Smooth muscle cell (in vitro differentiated cells): ENCODE data around the gene UBASH3B. TPM values are rescaled to one million over a fixed set of nuclear protein-coding genes. Genes with fewer than 3 reads are reported as not detected.

Source experiments
- DNase-seq: peaks from one replicate; lab custom pipeline; 2025; ENCODE audit not compliant: unreplicated experiment; lab: John Stamatoyannopoulos, UW
- H2AFZ ChIP-seq: fragments of 200-600 bp; sonication (generic); 2 replicates; pipeline ENCODE4 v1.6.0; 2016; ENCODE audit warnings: antibody characterized with exemption, low read depth, mild to moderate bottlenecking
- H3F3A ChIP-seq: fragments of 200-600 bp; sonication (generic); 2 replicates; pipeline ENCODE4 v1.6.0; 2017; ENCODE audit warnings: antibody characterized with exemption, low read depth
- H3K27ac ChIP-seq: fragments of 200-600 bp; sonication (generic); 2 replicates; pipeline ENCODE4 v1.5.1; 2016; ENCODE audit warnings: low read depth, mild to moderate bottlenecking
- H3K27me3 ChIP-seq: fragments of 200-600 bp; sonication (generic); 2 replicates; pipeline ENCODE4 v1.6.1; 2016; ENCODE audit warnings: low read depth, mild to moderate bottlenecking
- H3K36me3 ChIP-seq: fragments of 200-600 bp; sonication (generic); 2 replicates; pipeline ENCODE4 v1.5.1; 2016; ENCODE audit warnings: low read depth
- H3K4me1 ChIP-seq: fragments of 200-600 bp; sonication (generic); 2 replicates; pipeline ENCODE4 v1.5.1; 2016; ENCODE audit warnings: low read depth
- H3K4me2 ChIP-seq: fragments of 200-600 bp; sonication (generic); 2 replicates; pipeline ENCODE4 v1.6.0; 2016; ENCODE audit warnings: mild to moderate bottlenecking
- H3K4me3 ChIP-seq: fragments of 200-600 bp; sonication (generic); 2 replicates; pipeline ENCODE4 v1.5.1; 2016; ENCODE audit warnings: mild to moderate bottlenecking
- H3K79me2 ChIP-seq: fragments of 200-600 bp; sonication (generic); 2 replicates; pipeline ENCODE4 v1.6.0; 2016; ENCODE audit warnings: low read depth, mild to moderate bottlenecking
- H3K9ac ChIP-seq: fragments of 200-600 bp; sonication (generic); 2 replicates; pipeline ENCODE4 v1.6.0; 2016; ENCODE audit warnings: low read depth
- H3K9me3 ChIP-seq: fragments of 200-600 bp; sonication (generic); replicated peaks from 2 replicates; pipeline ENCODE4 v1.5.1; 2016; ENCODE audit warnings: low read depth
- H4K20me1 ChIP-seq: fragments of 200-600 bp; sonication (generic); 2 replicates; pipeline ENCODE4 v1.6.0; 2016; ENCODE audit warnings: low read depth
- WGBS: methylation state at CpG from one replicate; pipeline ENCODE4 v1.1.7; 2016; ENCODE audit warnings: low lambda C conversion rate; 5-methylcytosine and 5-hydroxymethylcytosine counted together
- polyA plus RNA-seq: library from polyadenylated mRNA; unstranded; fragments of >200 nt; fragmentation: Nextera tagmentation; extraction: Ambion mirVana; gene quantifications from 2 replicates; pipeline ENCODE4 v1.2.1, GENCODE V29; 2016
- total RNA-seq: library from RNA; depleted of rRNA; stranded (reverse); fragments of >200 nt; gene quantifications from 2 replicates; pipeline ENCODE4 v1.2.3, GENCODE V29; 2014
- TF ChIP-seq, protein P1 (sequence below): fragments of 200-600 bp; sonication (generic); IDR thresholded peaks from 2 replicates; pipeline ENCODE4 v1.5.1; 2017; ENCODE audit warnings: borderline replicate concordance, mild to moderate bottlenecking, antibody characterized with exemption; ENCODE audit not compliant: insufficient read depth, poor library complexity, severe bottlenecking

Gene UBASH3B
- total and polyA plus RNA-seq, 2 experiments from 2014 or later = 15.8 to 30.5 TPM

DNA sequence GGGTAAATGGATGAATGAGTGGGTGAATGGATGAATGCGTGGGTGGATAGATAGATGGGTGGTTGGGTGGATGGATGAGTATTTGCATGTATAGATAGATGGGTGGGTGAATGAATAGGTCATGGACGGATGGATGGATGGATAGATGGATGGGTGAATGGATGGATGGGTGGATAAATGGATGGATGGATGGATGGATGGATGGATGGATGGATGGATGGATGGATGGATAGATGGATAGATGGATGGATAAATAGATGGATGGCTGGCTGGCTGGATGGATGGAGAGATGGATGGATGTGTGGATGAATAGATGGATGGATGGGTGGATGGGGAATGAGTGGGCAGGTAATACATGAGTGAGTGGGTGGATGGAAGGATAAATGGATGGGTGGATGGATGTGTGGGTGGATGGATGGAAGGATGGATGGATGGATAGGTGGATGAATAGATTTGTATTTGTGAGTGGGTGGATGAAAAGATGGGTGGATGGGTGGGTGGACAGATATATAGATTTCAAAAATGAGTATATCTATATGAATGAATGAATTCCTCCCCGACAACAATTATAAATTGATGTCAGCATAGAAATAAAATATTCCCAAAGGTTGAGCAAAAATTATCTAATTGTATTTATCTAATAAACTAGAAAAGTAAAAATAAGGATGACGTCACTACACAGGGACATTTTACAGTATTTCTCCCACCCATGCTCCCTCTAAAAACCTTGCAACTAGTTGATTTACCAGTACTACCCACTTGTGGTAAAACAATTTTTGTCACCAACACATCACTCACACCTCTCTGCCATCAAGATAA, 182.2 kb downstream of the UBASH3B start:
- Histone ChIP-seq H3K79me2 (no peaks in the 10 kb centered on the region), H3K4me1 (peaks cover 2% of the 10 kb centered on the region), H3F3A (no peaks in the 10 kb centered on the region), H3K27ac (no peak overlapping the region), H3K9me3 (no peaks in the 10 kb centered on the region), H3K27me3 (no peaks in the 10 kb centered on the region), H3K4me3 (no peak overlapping the region), H3K36me3 (no peaks in the 10 kb centered on the region), H2AFZ (no peak overlapping the region), H4K20me1 (no peaks in the 10 kb centered on the region), H3K4me2 (no peak overlapping the region), H3K9ac (no peak overlapping the region)
- no peak for DNase-seq
- 83% methylated on average over 4 of the region's 4 CpGs for WGBS
- TF ChIP-seq, protein P1, sequence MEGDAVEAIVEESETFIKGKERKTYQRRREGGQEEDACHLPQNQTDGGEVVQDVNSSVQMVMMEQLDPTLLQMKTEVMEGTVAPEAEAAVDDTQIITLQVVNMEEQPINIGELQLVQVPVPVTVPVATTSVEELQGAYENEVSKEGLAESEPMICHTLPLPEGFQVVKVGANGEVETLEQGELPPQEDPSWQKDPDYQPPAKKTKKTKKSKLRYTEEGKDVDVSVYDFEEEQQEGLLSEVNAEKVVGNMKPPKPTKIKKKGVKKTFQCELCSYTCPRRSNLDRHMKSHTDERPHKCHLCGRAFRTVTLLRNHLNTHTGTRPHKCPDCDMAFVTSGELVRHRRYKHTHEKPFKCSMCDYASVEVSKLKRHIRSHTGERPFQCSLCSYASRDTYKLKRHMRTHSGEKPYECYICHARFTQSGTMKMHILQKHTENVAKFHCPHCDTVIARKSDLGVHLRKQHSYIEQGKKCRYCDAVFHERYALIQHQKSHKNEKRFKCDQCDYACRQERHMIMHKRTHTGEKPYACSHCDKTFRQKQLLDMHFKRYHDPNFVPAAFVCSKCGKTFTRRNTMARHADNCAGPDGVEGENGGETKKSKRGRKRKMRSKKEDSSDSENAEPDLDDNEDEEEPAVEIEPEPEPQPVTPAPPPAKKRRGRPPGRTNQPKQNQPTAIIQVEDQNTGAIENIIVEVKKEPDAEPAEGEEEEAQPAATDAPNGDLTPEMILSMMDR = no peak

DNA sequence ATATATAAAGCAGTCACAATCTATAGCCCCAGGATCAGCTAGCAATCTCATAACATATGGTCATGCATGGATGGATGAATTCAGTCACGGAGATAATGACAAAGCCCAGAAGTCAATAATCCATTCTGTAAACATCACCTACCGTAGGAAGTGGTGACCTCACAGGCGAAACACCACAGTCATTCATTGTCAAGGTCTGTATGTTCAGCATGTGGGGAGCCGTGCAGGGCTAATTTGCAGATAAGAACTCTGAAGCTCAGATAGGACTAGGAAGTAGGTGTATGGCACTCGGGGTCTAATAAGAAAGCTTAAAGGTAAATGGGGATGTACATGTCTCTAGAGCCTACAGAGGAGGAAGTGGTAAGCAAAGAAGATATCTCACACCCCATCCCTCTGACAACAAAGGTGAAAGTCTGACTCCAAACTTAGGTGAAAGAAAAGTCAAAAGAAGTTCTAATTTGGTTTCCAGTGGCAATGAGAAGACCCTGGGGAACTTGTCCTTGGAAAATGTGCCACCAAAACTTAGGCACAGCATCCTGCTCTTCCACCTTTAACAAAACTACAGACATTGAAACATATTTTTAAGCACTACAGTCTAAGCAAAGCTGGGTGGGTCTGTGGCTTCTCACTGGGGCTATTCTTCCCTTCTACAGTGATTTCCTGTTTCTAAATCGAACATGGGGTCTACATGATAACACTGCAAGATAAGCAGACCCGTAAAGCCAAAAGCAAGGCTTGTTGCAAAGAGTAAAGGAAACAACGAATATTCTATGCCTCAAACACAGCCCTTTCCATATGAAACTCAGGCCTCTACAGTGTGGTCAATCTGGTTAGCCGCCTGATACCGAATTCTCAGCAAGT, 188.0 kb downstream of the UBASH3B start:
- H3K9me3 ChIP-seq = no peaks in the 10 kb centered on the region
- TF ChIP-seq, protein P1 = no peak
- H3K27ac ChIP-seq = no peak overlapping the region
- no peaks in the 10 kb centered on the region for H3K79me2 ChIP-seq
- no peak for DNase-seq
- no peaks in the 10 kb centered on the region for H3K27me3 ChIP-seq
- no peaks in the 10 kb centered on the region for H3K4me1 ChIP-seq
- no peak overlapping the region for H3K4me3 ChIP-seq
- H3K4me2 ChIP-seq = no peak overlapping the region
- no peaks in the 10 kb centered on the region for H3F3A ChIP-seq
- H4K20me1 ChIP-seq = no peaks in the 10 kb centered on the region
- no peak overlapping the region for H3K9ac ChIP-seq
- H3K36me3 ChIP-seq = no peaks in the 10 kb centered on the region
- 61% methylated on average over 10 of the region's 10 CpGs for WGBS
- H2AFZ ChIP-seq = no peak overlapping the region

DNA sequence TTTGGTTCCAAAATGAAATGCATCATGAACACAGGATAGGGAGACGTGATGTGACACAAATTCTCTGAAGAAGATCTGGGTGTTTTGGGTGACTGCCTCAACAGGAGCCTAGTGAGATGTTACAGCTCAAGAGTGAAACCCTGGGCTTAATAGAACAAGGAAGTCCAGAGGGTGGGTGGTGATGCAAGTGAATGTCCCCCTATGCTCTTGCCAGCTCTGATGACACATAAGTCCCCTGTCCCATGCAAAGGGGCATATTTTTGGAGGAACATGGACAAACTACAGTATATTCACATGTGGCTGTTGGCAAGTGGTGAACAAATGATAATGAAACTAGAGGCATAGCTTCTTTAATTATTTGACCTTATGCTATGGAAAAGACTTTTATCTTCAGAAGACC, 191.9 kb downstream of the UBASH3B start:
- TF ChIP-seq, protein P1 = no peak
- no peak overlapping the region for H3K9ac ChIP-seq
- no peak overlapping the region for H3K4me2 ChIP-seq
- H2AFZ ChIP-seq = no peak overlapping the region
- H3K79me2 ChIP-seq = no peaks in the 10 kb centered on the region
- no peaks in the 10 kb centered on the region for H4K20me1 ChIP-seq
- no peak overlapping the region for H3K27ac ChIP-seq
- no peaks in the 10 kb centered on the region for H3K27me3 ChIP-seq
- H3K4me1 ChIP-seq = peaks cover 12% of the 10 kb centered on the region
- 33% methylated on average over 1 of the region's 1 CpG for WGBS
- H3K4me3 ChIP-seq = no peak overlapping the region
- H3K9me3 ChIP-seq = no peaks in the 10 kb centered on the region
- DNase-seq = no peak
- H3K36me3 ChIP-seq = no peaks in the 10 kb centered on the region
- peaks cover 11% of the 10 kb centered on the region for H3F3A ChIP-seq
